OCI-LY1 (cell line): ENCODE results near the gene ABHD17B.

Experiments used
- EZH2 ChIP-seq: fragments of 200-600 bp; sonication (generic), shearing (Covaris generic); IDR thresholded peaks from 2 replicates; pipeline ENCODE4 v1.8.0; 2017; ENCODE audit warnings: borderline replicate concordance, mixed run types, mild to moderate bottlenecking, antibody characterized with exemption, low read length, moderate library complexity, mixed read lengths
- TF ChIP-seq, protein P1 (sequence below): fragments of 200-600 bp; sonication (generic), shearing (Covaris generic); IDR thresholded peaks from 2 replicates; pipeline ENCODE4 v1.5.1; 2017; ENCODE audit warnings: mild to moderate bottlenecking, antibody characterized with exemption, low read length, moderate library complexity, mixed read lengths

DNA sequence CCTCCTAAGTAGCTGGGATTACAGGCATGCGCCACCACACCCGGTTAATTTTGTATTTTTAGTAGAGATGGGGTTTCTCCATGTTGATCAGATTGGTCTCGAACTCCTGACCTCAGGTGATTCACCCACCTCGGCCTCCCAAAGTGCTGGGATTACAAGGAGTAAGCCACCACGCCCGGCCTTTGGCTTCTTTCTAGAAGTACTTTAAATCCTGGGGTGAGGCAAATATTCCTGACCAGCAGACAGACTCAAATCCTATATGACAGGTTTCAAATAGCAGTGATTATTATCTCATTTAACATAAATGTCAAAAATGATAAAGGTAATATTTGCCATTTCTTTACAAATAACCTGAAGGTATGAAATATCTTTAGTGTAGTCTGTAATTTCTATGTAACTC lies 35.6 kb downstream of the ABHD17B start:
- TF ChIP-seq, protein P1, sequence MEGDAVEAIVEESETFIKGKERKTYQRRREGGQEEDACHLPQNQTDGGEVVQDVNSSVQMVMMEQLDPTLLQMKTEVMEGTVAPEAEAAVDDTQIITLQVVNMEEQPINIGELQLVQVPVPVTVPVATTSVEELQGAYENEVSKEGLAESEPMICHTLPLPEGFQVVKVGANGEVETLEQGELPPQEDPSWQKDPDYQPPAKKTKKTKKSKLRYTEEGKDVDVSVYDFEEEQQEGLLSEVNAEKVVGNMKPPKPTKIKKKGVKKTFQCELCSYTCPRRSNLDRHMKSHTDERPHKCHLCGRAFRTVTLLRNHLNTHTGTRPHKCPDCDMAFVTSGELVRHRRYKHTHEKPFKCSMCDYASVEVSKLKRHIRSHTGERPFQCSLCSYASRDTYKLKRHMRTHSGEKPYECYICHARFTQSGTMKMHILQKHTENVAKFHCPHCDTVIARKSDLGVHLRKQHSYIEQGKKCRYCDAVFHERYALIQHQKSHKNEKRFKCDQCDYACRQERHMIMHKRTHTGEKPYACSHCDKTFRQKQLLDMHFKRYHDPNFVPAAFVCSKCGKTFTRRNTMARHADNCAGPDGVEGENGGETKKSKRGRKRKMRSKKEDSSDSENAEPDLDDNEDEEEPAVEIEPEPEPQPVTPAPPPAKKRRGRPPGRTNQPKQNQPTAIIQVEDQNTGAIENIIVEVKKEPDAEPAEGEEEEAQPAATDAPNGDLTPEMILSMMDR = no peak
- no peak for TF ChIP-seq EZH2
